ENCODE results near the gene CEP162. TPM values are rescaled to one million over a fixed set of nuclear protein-coding genes. Genes with fewer than 3 reads are reported as not detected.
"Not testable (repeated sequence)": the region's sequence is repeated elsewhere in the genome, so short reads cannot be mapped to it uniquely, and the experiment has no call there.

CEP162 gene
- total RNA-seq, 4 donors from 2014 or later: 15.0 to 23.2 (median 18.5) TPM

DNA sequence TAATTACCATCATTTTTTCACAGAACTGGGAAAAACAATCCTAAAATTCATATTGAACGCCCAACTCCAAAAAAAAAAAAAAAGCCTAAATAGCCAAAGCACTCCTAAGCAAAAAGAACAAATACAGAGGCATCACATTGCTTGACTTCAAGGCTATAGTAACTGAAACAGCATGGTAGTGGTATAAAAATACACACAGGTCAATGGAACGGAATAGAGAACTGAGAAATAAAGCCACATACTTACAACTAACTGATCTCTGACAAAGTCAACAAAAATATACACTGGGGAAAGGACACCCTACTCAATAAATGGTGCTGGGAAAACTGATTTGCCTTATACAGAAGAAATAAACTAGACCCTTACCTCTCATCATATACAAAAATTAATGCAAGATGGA, 104.3 kb downstream of the CEP162 start:
- no peak overlapping the region for H3K4me3 ChIP-seq (replicated peaks in 1 of 3)
- no peaks in the 10 kb centered on the region for H3K9me3 ChIP-seq
- 97 to 99% methylated on average over 2 of the region's 2 CpGs for WGBS, 2 donors
- H3K27me3 ChIP-seq: no peaks in the 10 kb centered on the region
- intact Hi-C loops (cut with DNase I): no loop called here
- TF ChIP-seq, protein P1, sequence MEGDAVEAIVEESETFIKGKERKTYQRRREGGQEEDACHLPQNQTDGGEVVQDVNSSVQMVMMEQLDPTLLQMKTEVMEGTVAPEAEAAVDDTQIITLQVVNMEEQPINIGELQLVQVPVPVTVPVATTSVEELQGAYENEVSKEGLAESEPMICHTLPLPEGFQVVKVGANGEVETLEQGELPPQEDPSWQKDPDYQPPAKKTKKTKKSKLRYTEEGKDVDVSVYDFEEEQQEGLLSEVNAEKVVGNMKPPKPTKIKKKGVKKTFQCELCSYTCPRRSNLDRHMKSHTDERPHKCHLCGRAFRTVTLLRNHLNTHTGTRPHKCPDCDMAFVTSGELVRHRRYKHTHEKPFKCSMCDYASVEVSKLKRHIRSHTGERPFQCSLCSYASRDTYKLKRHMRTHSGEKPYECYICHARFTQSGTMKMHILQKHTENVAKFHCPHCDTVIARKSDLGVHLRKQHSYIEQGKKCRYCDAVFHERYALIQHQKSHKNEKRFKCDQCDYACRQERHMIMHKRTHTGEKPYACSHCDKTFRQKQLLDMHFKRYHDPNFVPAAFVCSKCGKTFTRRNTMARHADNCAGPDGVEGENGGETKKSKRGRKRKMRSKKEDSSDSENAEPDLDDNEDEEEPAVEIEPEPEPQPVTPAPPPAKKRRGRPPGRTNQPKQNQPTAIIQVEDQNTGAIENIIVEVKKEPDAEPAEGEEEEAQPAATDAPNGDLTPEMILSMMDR (IDR thresholded peaks at IDR 0.05): no peak
- TF ChIP-seq POLR2A (IDR thresholded peaks at IDR 0.05): no peak
- DNase-seq: no peak
- peaks cover 0 to 5% of the 10 kb centered on the region in 2 donors for H3K36me3 ChIP-seq
- no peaks in the 10 kb centered on the region for H3K4me1 ChIP-seq
- no peak overlapping the region for H3K27ac ChIP-seq

DNA sequence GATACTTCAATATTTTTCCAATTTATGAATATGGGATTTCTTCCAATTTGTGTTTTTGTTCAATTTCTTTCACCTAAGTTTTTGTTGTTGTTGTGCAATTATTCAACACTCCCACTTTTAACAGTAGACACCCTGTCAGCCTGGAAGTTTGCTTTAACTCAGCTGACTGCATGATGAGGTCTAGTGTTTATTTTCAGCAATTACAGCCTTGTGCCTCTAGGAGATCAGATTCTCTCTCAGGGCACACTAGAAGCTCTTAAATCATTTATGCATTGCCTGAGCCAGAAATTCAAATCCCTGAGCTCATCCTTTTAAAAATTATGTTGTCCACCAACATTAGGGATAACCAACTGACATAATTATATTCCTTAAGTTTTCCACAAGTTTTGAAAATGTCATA, 108.2 kb downstream of the CEP162 start:
- intact Hi-C loops (cut with DNase I): no loop called here
- TF ChIP-seq, protein P1 (IDR thresholded peaks at IDR 0.05): no peak
- no peak for TF ChIP-seq POLR2A (IDR thresholded peaks at IDR 0.05)
- H3K27ac ChIP-seq: no peak overlapping the region
- no peaks in the 10 kb centered on the region for H3K36me3 ChIP-seq
- no peaks in the 10 kb centered on the region for H3K27me3 ChIP-seq
- H3K9me3 ChIP-seq: no peaks in the 10 kb centered on the region
- no peaks in the 10 kb centered on the region for H3K4me1 ChIP-seq
- H3K4me3 ChIP-seq (replicated peaks in 1 of 3): no peak overlapping the region
- no peak for DNase-seq

DNA sequence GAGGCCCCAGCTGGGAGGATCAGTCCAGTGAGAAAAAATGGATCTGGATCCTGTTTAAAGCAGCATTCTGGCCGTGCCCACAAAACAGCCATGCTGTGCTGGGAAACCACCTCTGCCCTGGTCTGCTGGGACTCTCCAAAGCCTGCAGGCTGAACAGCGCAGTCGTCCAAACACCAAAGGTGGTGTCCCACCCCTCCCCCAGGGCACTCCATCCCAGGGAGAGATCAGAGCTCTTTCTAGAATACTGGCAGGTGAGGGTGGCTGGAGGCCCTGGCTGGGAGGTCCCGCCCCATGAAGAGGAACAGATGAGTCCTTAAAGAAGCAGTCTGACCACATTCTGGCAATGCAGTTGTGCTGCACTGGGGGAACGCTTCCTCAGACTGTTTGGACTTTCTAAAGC, 109.3 kb downstream of the CEP162 start:
- 22 to 55% methylated on average over 1 to 5 of the region's 5 CpGs for WGBS, 2 donors
- DNase-seq: peak in 1 of 2 donors; percentile 5
- TF ChIP-seq, protein P1 (IDR thresholded peaks at IDR 0.05): no peak
- TF ChIP-seq POLR2A (IDR thresholded peaks at IDR 0.05): no peak
- intact Hi-C loops (cut with DNase I): no loop called here
- H3K4me1 ChIP-seq: no peaks in the 10 kb centered on the region
- H3K27ac ChIP-seq: no peak overlapping the region
- no peak overlapping the region for H3K4me3 ChIP-seq (replicated peaks in 1 of 3)
- no peaks in the 10 kb centered on the region for H3K36me3 ChIP-seq
- no peaks in the 10 kb centered on the region for H3K27me3 ChIP-seq
- no peaks in the 10 kb centered on the region for H3K9me3 ChIP-seq

DNA sequence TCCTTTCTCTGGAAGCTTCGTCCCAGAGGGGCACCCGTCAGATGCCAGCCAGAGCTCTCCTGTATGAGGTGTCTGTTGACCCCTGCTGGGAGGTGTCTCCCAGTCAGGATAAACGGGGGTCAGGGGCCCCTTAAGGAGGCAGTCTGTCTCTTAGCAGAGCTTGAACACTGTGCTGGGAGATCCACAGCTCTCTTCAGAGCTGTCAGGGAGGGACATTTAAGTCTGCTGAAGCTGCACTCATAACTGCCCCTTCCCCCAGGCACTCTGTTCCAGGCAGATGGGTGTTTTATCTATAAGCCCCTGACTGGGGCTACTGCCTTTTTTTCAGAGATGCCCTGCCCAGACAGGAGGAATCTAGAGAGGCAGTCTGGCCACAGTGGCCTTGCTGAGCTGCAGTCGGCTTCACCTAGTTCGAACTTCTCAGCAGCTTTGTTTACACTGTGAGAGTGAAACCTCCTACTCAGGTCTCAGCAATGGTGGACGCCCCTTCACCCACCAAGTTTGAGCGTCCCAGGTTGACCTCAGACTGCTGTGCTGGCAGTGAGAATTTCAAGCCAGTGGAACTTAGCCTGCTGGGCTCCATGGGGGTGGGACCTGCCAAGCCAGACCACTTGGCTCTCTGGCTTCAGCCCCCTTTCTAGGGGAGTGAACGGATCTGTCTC, 112.4 kb downstream of the CEP162 start:
- H3K9me3 ChIP-seq; intact Hi-C loops (cut with DNase I); H3K4me3 ChIP-seq (replicated peaks in 1 of 3); DNase-seq; H3K27me3 ChIP-seq; H3K27ac ChIP-seq; H3K36me3 ChIP-seq; H3K4me1 ChIP-seq: not testable (repeated sequence)
- WGBS, 2 donors: 67 to 84% methylated on average over 6 to 8 of the region's 8 CpGs

DNA sequence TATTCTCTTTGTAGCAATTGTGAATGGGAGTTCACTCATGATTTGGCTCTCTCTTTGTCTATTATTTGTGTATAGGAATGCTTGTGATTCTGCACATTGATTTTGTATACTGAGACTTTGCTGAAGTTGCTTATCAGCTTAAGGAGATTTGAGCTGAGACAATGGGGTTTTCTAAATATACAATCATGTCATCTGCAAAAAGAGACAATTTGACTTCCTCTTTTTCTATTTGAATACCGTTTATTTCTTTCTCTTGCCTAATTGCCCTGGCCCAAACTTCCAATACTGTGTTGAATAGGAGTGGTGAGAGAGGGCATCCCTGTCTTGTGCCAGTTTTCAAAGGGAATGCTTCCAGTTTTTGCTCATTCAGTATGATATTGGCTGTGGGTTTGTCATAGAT, 116.1 kb downstream of the CEP162 start:
- H3K4me1 ChIP-seq; H3K9me3 ChIP-seq; DNase-seq; H3K4me3 ChIP-seq (replicated peaks in 1 of 3); H3K27ac ChIP-seq; H3K36me3 ChIP-seq; H3K27me3 ChIP-seq; intact Hi-C loops (cut with DNase I): not testable (repeated sequence)
- WGBS, 2 donors: 67 to 83% methylated on average over 1 of the region's 1 CpG

DNA sequence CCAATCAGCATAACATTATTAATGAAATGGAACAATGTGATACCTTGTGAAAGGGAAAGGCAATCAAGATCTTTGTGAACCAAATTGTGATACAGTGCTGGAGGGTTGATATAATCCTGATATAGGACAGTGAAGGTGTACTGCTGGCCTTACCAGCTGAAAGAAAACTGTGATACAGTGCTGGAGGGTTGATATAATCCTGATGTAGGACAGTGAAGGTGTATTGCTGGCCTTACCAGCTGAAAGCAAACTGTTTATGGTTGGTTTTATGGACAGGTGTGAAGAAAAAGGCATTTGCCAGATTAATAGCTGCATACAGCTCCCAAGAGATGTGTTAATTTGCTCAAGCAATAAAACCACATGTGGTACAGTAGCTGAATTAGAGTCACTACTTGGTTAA, 119.9 kb downstream of the CEP162 start:
- DNase-seq: no peak
- intact Hi-C loops (cut with DNase I): no loop called here
- Histone ChIP-seq H3K36me3 (no peaks in the 10 kb centered on the region), H3K4me1 (no peaks in the 10 kb centered on the region), H3K9me3 (no peaks in the 10 kb centered on the region), H3K4me3 (replicated peaks in 1 of 3) (no peak overlapping the region), H3K27ac (no peak overlapping the region), H3K27me3 (no peaks in the 10 kb centered on the region)
- no peak for TF ChIP-seq POLR2A (IDR thresholded peaks at IDR 0.05)
- TF ChIP-seq, protein P1 (IDR thresholded peaks at IDR 0.05): no peak

DNA sequence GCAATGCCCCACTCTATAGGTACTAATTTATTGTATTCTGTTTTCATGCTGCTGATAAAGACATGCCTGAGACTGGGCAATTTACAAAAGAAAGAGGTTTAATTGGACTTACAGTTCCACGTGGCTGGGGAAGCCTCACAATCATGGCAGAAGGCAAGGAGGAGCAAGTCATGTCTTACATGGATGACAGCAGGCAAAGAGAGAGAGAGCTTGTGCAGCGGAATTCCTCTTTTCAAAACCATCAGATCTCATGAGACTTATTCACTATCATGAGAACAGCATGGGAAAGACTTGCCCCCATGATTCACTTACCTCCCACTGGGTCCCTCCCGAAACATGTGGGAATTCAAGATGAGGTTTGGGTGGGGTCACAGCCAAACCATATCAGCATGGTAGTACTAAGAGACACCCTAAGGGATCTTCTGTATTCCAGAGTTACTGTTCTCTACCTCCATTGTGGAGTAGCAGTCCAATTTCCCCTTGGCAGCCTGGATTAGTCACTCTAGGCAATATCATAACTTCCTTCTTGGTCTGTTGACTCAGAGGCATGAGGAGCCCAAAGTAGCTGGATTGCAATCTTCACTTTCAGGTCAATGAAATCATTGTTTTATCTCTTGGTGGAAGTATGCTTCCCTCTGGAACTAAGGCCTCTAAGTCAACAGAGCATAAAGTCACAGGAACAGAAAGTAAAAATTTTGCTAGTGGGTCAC, 122.1 kb downstream of the CEP162 start:
- H3K27me3 ChIP-seq; H3K4me1 ChIP-seq; H3K36me3 ChIP-seq; intact Hi-C loops (cut with DNase I); DNase-seq; H3K9me3 ChIP-seq; H3K4me3 ChIP-seq (replicated peaks in 1 of 3); H3K27ac ChIP-seq: not testable (repeated sequence)
- WGBS, 2 donors: 90% methylated on average over 3 of the region's 3 CpGs

Data from thyroid gland (tissue), 4 donors.